GM21576 (cell line): ENCODE measurements around the gene TMEM141.

Experiments
- ATAC-seq: cut with Tn5 transposase; IDR thresholded peaks from one replicate; pipeline ENCODE4 v1.9.1; 2021; ENCODE audit warnings: mild to moderate bottlenecking, moderate library complexity; ENCODE audit not compliant: unreplicated experiment

The TMEM141 gene

GRCh38 chr9:136790640-136791515, at the start of gene TMEM141:
Gene TMEM141, plus strand, starts transcription at chr9:136791344. Its CDS starts 27 bp downstream, at chr9:136791371.
- ATAC-seq = peak; percentile 79

GRCh38 chr9:136741883-136742571, 49.1 kb upstream of the TMEM141 start:
- no peak for ATAC-seq

DNA sequence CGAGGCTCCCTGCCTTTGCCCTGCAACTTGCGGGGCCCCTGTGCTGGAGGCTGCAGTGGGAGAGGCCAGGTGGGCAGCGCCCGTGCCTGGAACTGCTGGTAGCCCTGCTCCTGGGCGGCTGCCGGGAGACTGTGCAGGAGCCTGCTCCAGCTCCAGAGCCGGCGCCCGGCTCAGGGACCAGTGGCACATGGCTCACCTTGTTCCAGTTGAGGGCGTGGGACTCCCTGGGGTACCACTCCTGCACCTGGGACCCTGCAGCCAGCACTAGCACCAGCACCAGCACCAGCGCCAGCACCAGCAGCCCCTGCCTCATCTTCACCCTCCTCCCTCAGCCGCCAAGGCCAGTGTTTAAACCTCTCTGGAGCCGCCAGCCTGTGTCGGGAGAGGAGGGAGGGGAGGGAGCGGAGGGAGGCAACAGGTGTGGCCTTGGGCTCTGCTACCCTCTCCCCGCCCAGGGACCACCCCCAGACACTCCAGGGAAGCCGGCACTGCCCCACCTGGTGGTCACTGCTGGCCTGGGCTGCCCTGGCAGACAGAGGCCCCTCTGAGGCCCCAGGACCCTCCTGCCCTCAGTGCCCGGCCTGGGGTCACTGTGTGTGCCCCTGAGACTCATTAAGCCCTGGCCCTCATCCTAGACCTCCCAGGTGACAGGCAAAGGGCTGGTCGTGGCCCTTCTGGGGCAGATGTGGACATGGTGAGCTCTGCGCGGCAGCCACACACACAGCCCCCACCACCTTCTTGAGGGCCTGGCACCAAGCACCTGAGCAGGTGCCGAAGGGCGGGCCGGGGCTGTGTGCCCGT, 48.4 kb upstream of the TMEM141 start, which contains the start of gene LCN10:
LCN10 (minus strand) TSS at position 350 of the 801 bp plus-strand sequence; CDS start at position 313, 37 bp downstream.
- no peak for ATAC-seq

DNA sequence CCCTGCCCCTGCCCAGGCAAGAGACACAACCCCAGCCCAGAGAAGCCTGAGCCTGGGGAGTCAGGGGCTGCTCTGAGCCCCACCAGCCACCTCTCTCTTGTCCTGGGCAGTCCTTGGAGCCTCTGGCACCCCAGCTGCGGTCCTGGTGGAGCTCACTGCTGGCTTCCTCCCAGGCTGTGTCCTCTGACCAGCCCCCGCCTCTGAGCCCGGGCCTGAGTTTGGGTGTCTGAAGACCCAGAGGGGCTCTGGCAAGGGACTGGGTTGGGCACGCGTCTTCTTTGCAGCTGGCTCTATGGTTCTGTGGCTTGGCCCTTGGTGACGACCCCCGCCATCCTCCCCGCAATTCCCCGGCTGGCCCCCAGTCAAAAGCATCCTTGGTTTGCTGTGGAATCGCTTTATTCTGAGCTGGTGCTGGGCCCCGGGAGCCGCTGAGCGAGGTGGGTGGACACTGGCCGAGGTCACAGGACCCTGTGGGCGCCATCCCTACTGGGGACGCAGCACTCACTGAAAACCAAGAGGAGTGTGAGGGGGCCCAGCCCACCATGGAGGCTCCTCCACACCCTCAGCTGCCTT, 47.4 kb upstream of the TMEM141 start:
- no peak for ATAC-seq

DNA sequence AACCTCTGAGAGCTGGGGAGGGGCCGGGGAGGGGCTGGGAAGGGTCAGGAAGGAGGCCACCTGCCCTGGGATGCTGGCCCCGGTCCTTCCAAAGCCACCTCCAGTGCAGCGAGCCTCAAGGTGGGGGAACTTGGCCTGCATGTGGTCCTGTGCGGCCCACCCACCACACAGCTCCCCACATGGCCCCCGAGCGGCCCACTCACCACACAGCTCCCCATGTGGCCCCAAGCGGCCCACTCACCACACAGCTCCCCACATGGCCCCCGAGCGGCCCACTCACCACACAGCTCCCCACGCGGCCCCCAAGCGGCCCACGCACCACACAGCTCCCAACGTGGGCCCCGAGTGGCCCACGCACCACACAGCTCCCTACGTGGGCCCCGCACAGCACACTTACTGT, 46.4 kb upstream of the TMEM141 start:
- no peak for ATAC-seq

GRCh38 chr9:136745389-136746154, 45.6 kb upstream of the TMEM141 start:
- no peak for ATAC-seq

- no peak for ATAC-seq
These were observed 45.0 kb upstream of the TMEM141 start for GRCh38 chr9:136746155-136746490.

DNA sequence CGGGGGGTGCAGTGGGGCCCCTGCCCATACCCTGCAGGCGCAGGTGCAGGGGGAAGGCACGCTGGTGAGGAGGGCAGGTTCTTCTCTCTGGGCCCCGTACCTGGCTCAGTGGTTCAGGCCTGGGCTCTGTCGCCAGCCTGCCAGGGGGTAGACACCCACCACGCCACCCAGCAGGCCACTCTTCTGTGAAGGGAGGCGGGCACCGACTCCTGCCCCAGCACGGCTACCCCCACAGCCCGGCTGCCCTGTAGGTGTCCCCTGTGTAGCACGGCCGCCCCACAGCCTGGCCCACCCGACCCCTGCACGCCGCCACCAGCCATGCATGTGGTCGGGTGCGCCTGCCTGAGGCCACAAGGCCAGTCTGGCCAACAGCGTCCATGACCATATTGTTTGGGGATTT, 44.5 kb upstream of the TMEM141 start:
- ATAC-seq = no peak

DNA sequence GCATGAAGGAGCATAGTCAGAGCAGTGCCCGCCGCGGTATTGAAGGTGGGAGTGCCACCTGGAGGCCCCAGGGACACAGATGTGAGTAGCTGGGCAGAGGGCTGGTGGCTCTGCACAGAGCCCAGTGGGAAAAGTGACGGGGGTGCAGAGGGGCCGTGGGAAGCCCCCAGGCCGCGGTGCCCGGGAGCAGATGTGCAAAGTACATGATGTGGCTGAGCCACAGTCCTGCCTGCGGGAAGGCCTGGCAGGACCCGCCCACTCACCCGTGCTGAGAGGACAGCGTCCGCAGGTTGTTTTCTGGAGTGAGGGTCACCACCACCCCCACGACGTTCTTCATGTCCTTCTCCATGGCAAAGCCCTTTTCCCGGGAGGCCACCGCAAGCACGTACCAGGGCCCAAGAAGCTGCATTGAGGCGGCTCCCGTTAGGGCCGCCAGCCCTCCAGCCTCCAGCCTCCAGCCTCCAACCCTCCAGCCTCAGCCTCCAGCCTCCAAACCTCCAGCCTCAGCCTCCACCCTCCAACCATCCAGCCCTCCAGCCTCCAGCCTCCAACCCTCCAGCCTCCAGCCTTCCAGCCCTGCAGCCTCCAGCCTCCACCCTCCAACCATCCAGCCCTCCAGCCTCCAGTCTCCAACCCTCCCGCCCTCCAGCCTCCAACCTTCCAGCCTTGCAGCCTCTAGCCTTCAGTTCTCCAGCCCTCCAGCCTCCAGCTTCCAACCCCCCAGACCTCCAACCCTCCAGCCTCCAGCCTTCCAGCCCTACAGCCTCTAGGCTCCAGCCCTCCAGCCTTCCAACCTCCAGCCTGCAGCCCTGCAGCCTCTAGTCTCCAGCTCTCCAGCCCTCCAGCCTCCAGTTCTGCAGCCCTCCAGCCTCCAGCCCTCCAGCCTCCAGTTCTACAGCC, 43.7 kb upstream of the TMEM141 start:
- no peak for ATAC-seq

- ATAC-seq = no peak
These were observed 42.9 kb upstream of the TMEM141 start, which contains the start of gene LCN6 for GRCh38 chr9:136748201-136748600. Gene LCN6, minus strand, starts transcription at chr9:136748525. Its CDS starts 42 bp downstream, at chr9:136748483.

DNA sequence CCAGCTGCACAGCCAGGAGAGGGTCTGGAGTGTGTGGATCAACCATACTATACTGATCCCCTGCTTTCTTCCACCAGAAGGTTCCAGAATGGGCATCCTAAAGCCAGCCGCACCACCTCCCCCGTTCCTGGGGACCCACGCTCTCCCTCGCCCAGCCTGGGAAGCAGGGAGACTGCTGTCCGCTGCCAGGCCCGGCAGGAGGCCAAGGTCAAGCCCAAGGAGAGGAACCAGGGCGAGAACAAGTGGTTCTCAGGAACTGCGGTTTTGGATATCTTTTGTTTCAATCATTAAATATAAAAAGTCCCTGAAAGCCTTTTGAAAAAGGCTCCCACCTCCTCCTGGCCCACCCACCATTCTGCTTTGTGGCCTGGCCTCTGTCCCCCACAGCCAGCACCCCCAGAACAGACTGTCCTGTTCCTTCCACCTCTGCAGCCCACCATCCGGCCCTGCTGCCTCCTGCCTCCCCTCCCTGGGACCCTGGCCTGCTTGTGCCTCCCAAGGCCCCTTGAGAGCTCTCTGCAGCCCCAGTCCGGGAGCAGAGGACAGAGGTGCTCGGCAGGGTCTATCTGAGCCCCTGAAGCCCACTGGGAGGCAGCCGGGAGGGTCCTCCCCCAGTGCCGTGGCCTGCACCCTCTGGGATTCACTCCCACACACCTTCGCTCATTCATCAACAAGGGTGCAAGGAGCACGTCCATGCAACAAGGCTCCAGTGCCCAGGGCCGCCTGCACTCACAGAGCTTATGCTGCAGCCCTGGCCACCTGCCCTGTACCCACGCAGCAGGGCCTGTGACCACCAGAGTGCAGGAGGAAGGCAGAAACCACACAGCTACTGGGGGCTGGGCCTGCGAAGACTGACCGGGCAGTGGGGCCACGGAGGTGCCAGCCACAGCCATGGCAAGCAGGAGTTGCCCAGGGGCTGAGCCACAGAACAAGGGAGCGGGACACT, 42.2 kb upstream of the TMEM141 start:
- ATAC-seq = no peak

GRCh38 chr9:136750526-136750925, 40.6 kb upstream of the TMEM141 start:
- ATAC-seq = no peak

DNA sequence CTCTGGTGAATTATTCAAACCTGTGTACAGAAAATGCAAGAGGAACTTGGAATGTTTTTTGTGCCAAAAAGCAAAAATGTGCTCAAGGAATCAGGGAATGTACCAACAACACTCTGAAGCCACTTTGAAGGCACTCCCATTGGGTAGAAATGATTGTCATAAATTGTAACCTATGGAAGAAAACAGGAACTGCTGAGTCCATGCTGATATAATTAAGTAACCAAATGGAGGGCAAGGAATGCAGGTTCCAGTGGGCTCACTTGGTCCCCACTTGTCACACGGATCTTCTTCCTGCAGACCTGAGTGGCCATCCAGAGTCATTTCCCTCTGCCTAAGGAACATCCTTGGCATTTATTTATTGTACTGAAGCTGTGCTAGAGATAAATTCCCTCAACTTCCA, 39.9 kb upstream of the TMEM141 start:
- no peak for ATAC-seq

DNA sequence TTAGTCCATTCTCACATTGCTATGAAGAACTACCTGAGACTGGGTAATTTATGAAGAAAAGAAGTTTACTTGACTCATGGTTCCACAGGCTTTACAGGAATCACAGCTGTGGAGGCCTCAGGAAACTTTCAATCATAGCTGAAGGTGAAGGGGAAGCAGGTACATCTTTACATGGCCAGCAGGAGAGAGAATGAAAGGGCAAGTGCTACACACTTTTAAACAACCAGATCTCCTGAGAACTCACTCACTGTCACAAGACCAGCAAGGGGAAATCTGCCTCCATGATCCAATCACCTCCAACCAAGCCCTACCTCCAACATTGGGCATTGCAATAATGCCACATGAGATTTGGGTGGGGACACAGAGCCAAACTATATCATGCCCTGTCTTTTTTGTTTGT, 39.3 kb upstream of the TMEM141 start:
- no peak for ATAC-seq

- ATAC-seq = no peak
These were observed 37.6 kb upstream of the TMEM141 start for GRCh38 chr9:136753371-136754058.

- no peak for ATAC-seq
These were observed 37.0 kb upstream of the TMEM141 start for GRCh38 chr9:136754059-136754572.

- no peak for ATAC-seq
These were observed 36.4 kb upstream of the TMEM141 start for GRCh38 chr9:136754626-136755301.
